Measurements from ENCODE around the gene PTPRJ. TPM values are rescaled to one million over a fixed set of nuclear protein-coding genes. Genes with fewer than 3 reads are reported as not detected.

Gene PTPRJ
- total RNA-seq, 1 experiment from 2014 or later, result 12.1 TPM

DNA sequence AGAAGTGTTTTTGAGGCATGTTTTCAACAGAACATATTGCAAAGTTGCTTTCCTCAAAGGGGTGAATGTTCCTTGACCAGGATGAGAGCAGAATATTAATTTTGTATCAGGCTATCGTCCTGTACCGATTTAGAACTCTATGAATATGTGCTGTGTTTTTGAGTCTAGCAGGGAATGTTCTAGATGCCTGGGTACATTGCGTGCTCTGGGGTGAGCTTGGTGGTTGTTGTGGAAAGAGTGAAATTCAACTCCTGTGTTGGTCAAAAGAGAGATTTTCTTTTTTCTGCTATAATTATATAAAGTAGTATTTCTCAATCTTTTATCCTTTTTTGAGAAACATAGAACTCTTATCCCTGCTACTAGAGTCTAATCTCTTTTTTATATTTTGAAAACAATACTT lies 185.1 kb downstream of the PTPRJ start:
- ChIA-PET CTCF (no interaction called here), POLR2A (ENCODE audit: low non-redundant PET) (no interaction called here)
- no peaks in the 10 kb centered on the region for H3K4me1 ChIP-seq (ENCODE audit: insufficient read depth, low read length, poor library complexity, severe bottlenecking)
- no peak overlapping the region for H3K4me3 ChIP-seq (ENCODE audit: low read depth, low read length, poor library complexity, severe bottlenecking)
- H3K27ac ChIP-seq (ENCODE audit: low read depth, low read length, poor library complexity, severe bottlenecking), result no peak overlapping the region
- intact Hi-C loops (cut with micrococcal nuclease; ENCODE audit: unreplicated experiment), result no loop called here
- BruUV-seq (replicated peaks), result no TSS peak
- no peak for TF ChIP-seq EZH2 (IDR thresholded peaks at IDR 0.05; ENCODE audit: borderline replicate concordance, low read depth, low read length, poor library complexity, severe bottlenecking)
- TF ChIP-seq, protein P1, sequence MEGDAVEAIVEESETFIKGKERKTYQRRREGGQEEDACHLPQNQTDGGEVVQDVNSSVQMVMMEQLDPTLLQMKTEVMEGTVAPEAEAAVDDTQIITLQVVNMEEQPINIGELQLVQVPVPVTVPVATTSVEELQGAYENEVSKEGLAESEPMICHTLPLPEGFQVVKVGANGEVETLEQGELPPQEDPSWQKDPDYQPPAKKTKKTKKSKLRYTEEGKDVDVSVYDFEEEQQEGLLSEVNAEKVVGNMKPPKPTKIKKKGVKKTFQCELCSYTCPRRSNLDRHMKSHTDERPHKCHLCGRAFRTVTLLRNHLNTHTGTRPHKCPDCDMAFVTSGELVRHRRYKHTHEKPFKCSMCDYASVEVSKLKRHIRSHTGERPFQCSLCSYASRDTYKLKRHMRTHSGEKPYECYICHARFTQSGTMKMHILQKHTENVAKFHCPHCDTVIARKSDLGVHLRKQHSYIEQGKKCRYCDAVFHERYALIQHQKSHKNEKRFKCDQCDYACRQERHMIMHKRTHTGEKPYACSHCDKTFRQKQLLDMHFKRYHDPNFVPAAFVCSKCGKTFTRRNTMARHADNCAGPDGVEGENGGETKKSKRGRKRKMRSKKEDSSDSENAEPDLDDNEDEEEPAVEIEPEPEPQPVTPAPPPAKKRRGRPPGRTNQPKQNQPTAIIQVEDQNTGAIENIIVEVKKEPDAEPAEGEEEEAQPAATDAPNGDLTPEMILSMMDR (conservative IDR thresholded peaks at IDR 0.05; ENCODE audit: low read depth, low read length), result no peak
- no peaks in the 10 kb centered on the region for H3K27me3 ChIP-seq (replicated peaks; ENCODE audit: insufficient read depth, low read depth, low read length, poor library complexity)
- no peaks in the 10 kb centered on the region for H3K9me3 ChIP-seq (ENCODE audit: low read depth, low read length, poor library complexity, severe bottlenecking)
- H3K36me3 ChIP-seq (ENCODE audit: insufficient read depth, low read length, poor library complexity, severe bottlenecking), result no peaks in the 10 kb centered on the region
- no peak for DNase-seq (ENCODE audit: low spot score)

DNA sequence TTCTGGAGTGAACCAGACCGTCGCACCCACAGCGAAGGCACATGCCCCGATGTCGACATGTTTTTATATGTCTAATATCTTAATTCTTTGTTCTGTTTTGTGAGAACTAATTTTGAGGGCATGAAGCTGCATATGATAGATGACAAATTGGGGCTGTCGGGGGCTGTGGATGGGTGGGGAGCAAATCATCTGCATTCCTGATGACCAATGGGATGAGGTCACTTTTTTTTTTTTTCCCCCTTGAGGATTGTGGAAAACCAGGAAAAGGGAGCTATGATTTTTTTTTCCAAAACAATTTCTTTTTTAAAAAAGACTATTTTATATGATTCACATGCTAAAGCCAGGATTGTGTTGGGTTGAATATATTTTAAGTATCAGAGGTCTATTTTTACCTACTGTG lies 187.0 kb downstream of the PTPRJ start:
- H3K4me1 ChIP-seq (ENCODE audit: insufficient read depth, low read length, poor library complexity, severe bottlenecking), result no peaks in the 10 kb centered on the region
- no peaks in the 10 kb centered on the region for H3K27me3 ChIP-seq (replicated peaks; ENCODE audit: insufficient read depth, low read depth, low read length, poor library complexity)
- no peak overlapping the region for H3K27ac ChIP-seq (ENCODE audit: low read depth, low read length, poor library complexity, severe bottlenecking)
- intact Hi-C loops (cut with micrococcal nuclease; ENCODE audit: unreplicated experiment), result no loop called here
- CTCF ChIA-PET, result no interaction called here
- H3K36me3 ChIP-seq (ENCODE audit: insufficient read depth, low read length, poor library complexity, severe bottlenecking), result no peaks in the 10 kb centered on the region
- POLR2A ChIA-PET (ENCODE audit: low non-redundant PET), result no interaction called here
- H3K9me3 ChIP-seq (ENCODE audit: low read depth, low read length, poor library complexity, severe bottlenecking), result no peaks in the 10 kb centered on the region
- TF ChIP-seq, protein P1 (conservative IDR thresholded peaks at IDR 0.05; ENCODE audit: low read depth, low read length), result no peak
- TF ChIP-seq EZH2 (IDR thresholded peaks at IDR 0.05; ENCODE audit: borderline replicate concordance, low read depth, low read length, poor library complexity, severe bottlenecking), result no peak
- no peak for DNase-seq (ENCODE audit: low spot score)
- H3K4me3 ChIP-seq (ENCODE audit: low read depth, low read length, poor library complexity, severe bottlenecking), result no peak overlapping the region
- no TSS peak for BruUV-seq (replicated peaks)

DNA sequence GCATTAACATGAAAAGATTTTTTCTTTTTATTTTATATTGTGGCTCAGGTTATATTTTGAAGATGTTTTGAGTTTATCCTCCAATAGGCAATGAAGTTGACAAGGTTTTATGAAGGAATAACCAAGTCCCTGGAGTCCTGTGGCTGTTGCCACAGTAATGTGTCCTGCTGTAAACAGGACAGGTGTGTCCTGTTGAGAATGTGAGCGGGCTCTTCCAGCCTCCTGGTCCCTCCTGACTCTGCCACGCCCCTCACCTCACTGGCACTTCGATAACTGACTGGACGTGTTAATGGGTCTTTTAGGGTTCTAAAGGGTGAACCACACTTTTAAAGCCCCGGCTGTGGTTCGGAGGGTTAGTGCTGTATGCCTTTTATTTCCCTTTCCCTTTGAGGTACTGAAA lies 188.5 kb downstream of the PTPRJ start:
- no peak for DNase-seq (ENCODE audit: low spot score)
- no peak overlapping the region for H3K27ac ChIP-seq (ENCODE audit: low read depth, low read length, poor library complexity, severe bottlenecking)
- H3K27me3 ChIP-seq (replicated peaks; ENCODE audit: insufficient read depth, low read depth, low read length, poor library complexity), result no peaks in the 10 kb centered on the region
- no TSS peak for BruUV-seq (replicated peaks)
- intact Hi-C loops (cut with micrococcal nuclease; ENCODE audit: unreplicated experiment), result no loop called here
- ChIA-PET CTCF (no interaction called here), POLR2A (ENCODE audit: low non-redundant PET) (no interaction called here)
- H3K36me3 ChIP-seq (ENCODE audit: insufficient read depth, low read length, poor library complexity, severe bottlenecking), result no peaks in the 10 kb centered on the region
- no peaks in the 10 kb centered on the region for H3K4me1 ChIP-seq (ENCODE audit: insufficient read depth, low read length, poor library complexity, severe bottlenecking)
- H3K9me3 ChIP-seq (ENCODE audit: low read depth, low read length, poor library complexity, severe bottlenecking), result no peaks in the 10 kb centered on the region
- TF ChIP-seq, protein P1 (conservative IDR thresholded peaks at IDR 0.05; ENCODE audit: low read depth, low read length), result no peak
- TF ChIP-seq EZH2 (IDR thresholded peaks at IDR 0.05; ENCODE audit: borderline replicate concordance, low read depth, low read length, poor library complexity, severe bottlenecking), result no peak
- no peak overlapping the region for H3K4me3 ChIP-seq (ENCODE audit: low read depth, low read length, poor library complexity, severe bottlenecking)

Data from A673 (cell line).